HepG2 (cell line): ENCODE data around the gene ZNF112. TPM values are rescaled to one million over a fixed set of nuclear protein-coding genes. Genes with fewer than 3 reads are reported as not detected.

Experiments used
- ATAC-seq: fragments of 200-7000 bp; cut with Tn5 transposase; 3 replicates; pipeline ENCODE4 v1.9.1; 2020; ENCODE audit warnings: mild to moderate bottlenecking, moderate library complexity
- BruUV-seq: library from RNA; stranded (reverse); fragments of 400-500 nt; replicated peaks from 2 replicates; lab custom pipeline; 2021; lab: Mats Ljungman, UMichigan
- CTCF ChIA-PET: fragments of 300-600 bp; formaldehyde crosslinking; extraction: SDS; loops from one replicate; lab custom pipeline; 2021; ENCODE audit warnings: low total read pairs, inconsistent platforms, low intra/inter-chr PET ratio; lab: Yijun Ruan, JAX
- POLR2A ChIA-PET: fragments of 350-600 bp; sonication (Branson Sonifier 250); formaldehyde crosslinking; loops from one replicate; lab custom pipeline; 2020; ENCODE audit warnings: antibody characterized with exemption, inconsistent platforms; lab: Yijun Ruan, JAX
- DNase-seq: peaks from one replicate; pipeline ENCODE4 v3.0.0-alpha.2; 2015; ENCODE audit warnings: low spot score
- FAIRE-seq: peaks from 3 replicates; lab custom pipeline; 2011; peaks lifted over from hg19 to GRCh38; lab: Jason Lieb, UNC
- H2AFZ ChIP-seq: one replicate; pipeline ENCODE4 v1.6.1; 2011; ENCODE audit warnings: low read length, inconsistent platforms
- H3K27ac ChIP-seq: fragments of 300-600 bp; 3 replicates; pipeline ENCODE4 v1.8.0; 2011; ENCODE audit warnings: mixed run types, mild to moderate bottlenecking, mixed read lengths, low read length, inconsistent platforms; ENCODE audit not compliant: insufficient read depth; ENCODE audit errors: extremely low read length
- H3K27me3 ChIP-seq, 2 experiments: fragments of 200-600 bp in 1 of 2; 2 replicates in 1 of 2; 3 replicates in 1 of 2; pipeline versions ENCODE4 v1.6.0 to v1.8.0; 2011; ENCODE audit warnings: low read length in 2 of 2, mild to moderate bottlenecking in 2 of 2, moderate library complexity in 2 of 2, inconsistent platforms in 1 of 2; ENCODE audit not compliant: insufficient read depth in 2 of 2, control insufficient read depth in 1 of 2
- H3K36me3 ChIP-seq, 2 experiments: fragments of 200-600 bp in 1 of 2; replicated peaks in 1 of 2; 2 replicates in 1 of 2; 3 replicates in 1 of 2; pipeline versions ENCODE4 v1.5.1 to v1.8.0; 2011; ENCODE audit warnings: low read length in 2 of 2, inconsistent platforms in 1 of 2; ENCODE audit not compliant: insufficient read depth in 2 of 2, control insufficient read depth in 1 of 2
- H3K4me1 ChIP-seq: 2 replicates; pipeline ENCODE4 v1.5.1; 2012; ENCODE audit warnings: low read length, inconsistent platforms; ENCODE audit not compliant: insufficient read depth
- H3K4me2 ChIP-seq: 2 replicates; pipeline ENCODE4 v1.6.0; 2011; ENCODE audit warnings: low read depth, low read length, inconsistent platforms
- H3K4me3 ChIP-seq, 3 experiments: fragments of 200-600 bp in 1 of 3; sonication (generic), shearing (Covaris generic) in 1 of 3; replicated peaks in 1 of 3; 2 replicates each; pipeline ENCODE4 v1.5.1; 2011 to 2016; ENCODE audit warnings: low read length in 3 of 3, inconsistent platforms in 2 of 3, low read depth in 2 of 3, mild to moderate bottlenecking in 2 of 3, control low read depth in 1 of 3, mixed read lengths in 1 of 3; ENCODE audit not compliant: insufficient read depth in 1 of 3
- H3K79me2 ChIP-seq: one replicate; pipeline ENCODE4 v1.6.1; 2011; ENCODE audit warnings: low read length, inconsistent platforms; ENCODE audit not compliant: insufficient read depth
- H3K9ac ChIP-seq: 2 replicates; pipeline ENCODE4 v1.6.0; 2011; ENCODE audit warnings: mild to moderate bottlenecking, low read depth, low read length, inconsistent platforms; ENCODE audit not compliant: insufficient read depth
- H3K9me3 ChIP-seq: 2 replicates; pipeline ENCODE4 v1.5.1; 2012; ENCODE audit warnings: mild to moderate bottlenecking, low read length
- H4K20me1 ChIP-seq: 2 replicates; pipeline ENCODE4 v1.6.0; 2011; ENCODE audit warnings: inconsistent platforms, mild to moderate bottlenecking, low read length, moderate library complexity; ENCODE audit not compliant: insufficient read depth
- GLMP ChIP-seq: sonication (generic); formaldehyde crosslinking; IDR thresholded peaks from 2 replicates; pipeline ENCODE4 v1.9.0; 2021; ENCODE audit warnings: missing genetic modification reagents, mild to moderate bottlenecking, borderline replicate concordance
- GRHL1 ChIP-seq: sonication (generic); formaldehyde crosslinking; conservative IDR thresholded peaks from 2 replicates; pipeline ENCODE4 v1.8.0; 2022; ENCODE audit warnings: missing genetic modification reagents
- MTF2 ChIP-seq: sonication (generic); formaldehyde crosslinking; IDR thresholded peaks from 2 replicates; pipeline ENCODE4 v1.5.0; 2020; ENCODE audit warnings: missing genetic modification reagents, borderline replicate concordance
- NFIC ChIP-seq: IDR thresholded peaks from 2 replicates; pipeline ENCODE4 v1.6.1; 2012; ENCODE audit warnings: mild to moderate bottlenecking, low read length, inconsistent platforms
- NR2F2 ChIP-seq: IDR thresholded peaks from 2 replicates; pipeline ENCODE4 v1.6.1; 2012; ENCODE audit warnings: low read depth, inconsistent platforms, borderline replicate concordance
- PLRG1 ChIP-seq: fragments of 450-650 bp; conservative IDR thresholded peaks from 2 replicates; pipeline ENCODE4 v1.6.1; 2016
- PRDM4 ChIP-seq: sonication (generic); formaldehyde crosslinking; IDR thresholded peaks from 2 replicates; pipeline ENCODE4 v1.9.0; 2021; ENCODE audit warnings: missing genetic modification reagents, borderline replicate concordance
- RORA ChIP-seq: sonication (generic); formaldehyde crosslinking; IDR thresholded peaks from 2 replicates; pipeline ENCODE4 v1.5.0; 2020; ENCODE audit warnings: mild to moderate bottlenecking, missing genetic modification reagents, moderate library complexity
- SETDB1 ChIP-seq: sonication (generic); formaldehyde crosslinking; IDR thresholded peaks from 2 replicates; pipeline ENCODE4 v1.5.1; 2020; ENCODE audit warnings: missing genetic modification reagents, mild to moderate bottlenecking, borderline replicate concordance
- TRIM24 ChIP-seq: sonication (generic); formaldehyde crosslinking; IDR thresholded peaks from 2 replicates; pipeline ENCODE4 v1.8.0; 2022; ENCODE audit warnings: mild to moderate bottlenecking, missing genetic modification reagents
- ZBTB8A ChIP-seq: sonication (generic); formaldehyde crosslinking; IDR thresholded peaks from 2 replicates; pipeline ENCODE4 v1.4.0; 2020; ENCODE audit warnings: mild to moderate bottlenecking, low read depth, missing genetic modification reagents, borderline replicate concordance
- ZNF260 ChIP-seq: sonication (generic); formaldehyde crosslinking; IDR thresholded peaks from 2 replicates; pipeline ENCODE4 v1.4.0; 2020; ENCODE audit warnings: missing genetic modification reagents, low read depth, mild to moderate bottlenecking, borderline replicate concordance
- ZNF589 ChIP-seq: sonication (generic); formaldehyde crosslinking; conservative IDR thresholded peaks from 2 replicates; pipeline ENCODE4 v1.8.0; 2022; ENCODE audit warnings: mild to moderate bottlenecking, moderate library complexity, missing genetic modification reagents
- ZNF775 ChIP-seq: sonication (generic); formaldehyde crosslinking; IDR thresholded peaks from 2 replicates; pipeline ENCODE4 v1.4.0; 2020; ENCODE audit warnings: missing genetic modification reagents, mild to moderate bottlenecking, moderate library complexity, borderline replicate concordance
- ZNF781 ChIP-seq: sonication (generic); formaldehyde crosslinking; IDR thresholded peaks from 2 replicates; pipeline ENCODE4 v1.5.1; 2020; ENCODE audit warnings: borderline replicate concordance, mild to moderate bottlenecking, missing genetic modification reagents; ENCODE audit errors: not compliant biosample characterization
- WGBS: methylation state at CpG from one replicate; pipeline ENCODE4 v1.1.6; 2017; ENCODE audit warnings: low lambda C conversion rate; 5-methylcytosine and 5-hydroxymethylcytosine counted together
- in situ Hi-C: cut with HindIII; loops from 2 replicates; pipeline ENCODE4 v1.10.0; 2017; ENCODE audit warnings: low pct_unique_long_range_greater_than_20kb; ENCODE audit not compliant: extremely low pct_ligation_motif_present
- intact Hi-C: fragments of 100-400 bp; cut with micrococcal nuclease; formaldehyde crosslinking; loops from one replicate; pipeline ENCODE4 v1.10.0; 2022; ENCODE audit not compliant: unreplicated experiment
- polyA plus RNA-seq, 8 experiments: library from polyadenylated mRNA; depleted of rRNA in 3 of 8; stranded (reverse) in 7 of 8; unstranded in 1 of 8; fragments of >200 nt; fragmentation: Illumina TruSeq in 4 of 8; extraction: Trizol in 4 of 8; gene quantifications; 2 replicates each; pipeline versions ENCODE4 v1.2.1 to v1.2.3, GENCODE V29; 2011 to 2016; ENCODE audit warnings: low read depth in 4 of 8, missing spikeins in 1 of 8, mixed read lengths in 1 of 8; ENCODE audit not compliant: insufficient read depth in 1 of 8
- total RNA-seq, 5 experiments: library from RNA; depleted of rRNA; stranded (reverse); fragments of >200 nt; fragmentation: Illumina TruSeq; extraction: Trizol; gene quantifications; 2 replicates each; pipeline ENCODE4 v1.2.3, GENCODE V29; 2016; ENCODE audit warnings: low read depth in 1 of 5

ZNF112 gene
- total and polyA plus RNA-seq, 2 of the 13 experiments (the other 11 are each of a cell fraction or from before 2014, with no cell fraction given) = 1.8 to 3.6 TPM

DNA sequence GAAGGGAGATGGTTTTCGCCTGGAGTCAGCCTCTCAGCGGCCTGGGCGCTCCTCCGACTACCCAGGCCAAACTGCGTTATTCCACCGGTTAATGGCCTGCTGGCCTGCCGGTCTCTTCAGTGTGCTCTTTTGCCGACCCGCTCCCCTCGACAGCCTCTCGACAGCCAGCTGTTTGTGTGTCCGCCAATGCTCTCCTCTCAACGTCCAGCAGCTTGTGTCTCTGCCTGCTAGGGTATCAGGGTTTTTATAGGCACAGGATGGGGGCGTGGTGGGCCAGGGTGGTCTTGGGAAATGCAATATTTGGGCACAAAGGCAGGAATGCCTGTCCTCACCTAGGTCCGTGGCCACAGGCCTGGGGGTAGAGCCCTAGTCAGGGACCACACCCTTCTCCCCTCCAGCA is 50.2 kb downstream of the ZNF112 start:
- no peak overlapping the region for H3K4me3 ChIP-seq
- TF ChIP-seq ZNF775 (CRISPR knock-in tag) (no peak), RORA (CRISPR knock-in tag) (no peak), NFIC (no peak), ZNF589 (no peak), ZBTB8A (CRISPR knock-in tag) (no peak), NR2F2 (no peak), ZNF260 (CRISPR knock-in tag) (no peak), TRIM24 (CRISPR knock-in tag) (no peak), PLRG1 (no peak), GRHL1 (CRISPR knock-in tag) (no peak), MTF2 (CRISPR knock-in tag) (no peak), PRDM4 (CRISPR knock-in tag) (no peak), SETDB1 (CRISPR knock-in tag) (no peak), ZNF781 (CRISPR knock-in tag) (no peak), GLMP (CRISPR knock-in tag) (no peak)
- TF ChIP-seq, all 625 proteins: peak for 0
- H3K4me1 ChIP-seq = peaks cover 17% of the 10 kb centered on the region
- no peak for DNase-seq
- H3K36me3 ChIP-seq = peaks cover under 1 to 2% of the 10 kb centered on the region in 2 experiments; a peak in 1 of 5 replicates
- H3K27me3 ChIP-seq = no peaks in the 10 kb centered on the region; a peak in 1 of 5 replicates
- no peak overlapping the region for H2AFZ ChIP-seq
- ATAC-seq = no peak
- WGBS = 81% methylated on average over 15 of the region's 15 CpGs
- H3K9me3 ChIP-seq = no peaks in the 10 kb centered on the region
- H3K79me2 ChIP-seq = no peaks in the 10 kb centered on the region
- no peak for FAIRE-seq
- ChIA-PET POLR2A (no interaction called here), CTCF (no interaction called here)
- H4K20me1 ChIP-seq = no peaks in the 10 kb centered on the region
- no TSS peak for BruUV-seq
- H3K9ac ChIP-seq = no peak overlapping the region
- intact Hi-C loops = loop anchor here (10.0 kb wide), 1 partner anchor 101 kb away; no protein-coding TSS in a partner anchor
- in situ Hi-C loops = no loop called here
- H3K4me2 ChIP-seq = no peak overlapping the region
- H3K27ac ChIP-seq = no peak overlapping the region
